GM18907 (cell line): ENCODE measurements around the gene NFKB1.
"Not testable (repeated sequence)": the region's sequence is repeated elsewhere in the genome, so short reads cannot be mapped to it uniquely, and the experiment has no call there.

ENCODE experiments used
- ATAC-seq: cut with Tn5 transposase; IDR thresholded peaks from one replicate; pipeline ENCODE4 v1.9.1; 2021; ENCODE audit warnings: mild to moderate bottlenecking, moderate library complexity; ENCODE audit not compliant: unreplicated experiment

NFKB1 gene

DNA sequence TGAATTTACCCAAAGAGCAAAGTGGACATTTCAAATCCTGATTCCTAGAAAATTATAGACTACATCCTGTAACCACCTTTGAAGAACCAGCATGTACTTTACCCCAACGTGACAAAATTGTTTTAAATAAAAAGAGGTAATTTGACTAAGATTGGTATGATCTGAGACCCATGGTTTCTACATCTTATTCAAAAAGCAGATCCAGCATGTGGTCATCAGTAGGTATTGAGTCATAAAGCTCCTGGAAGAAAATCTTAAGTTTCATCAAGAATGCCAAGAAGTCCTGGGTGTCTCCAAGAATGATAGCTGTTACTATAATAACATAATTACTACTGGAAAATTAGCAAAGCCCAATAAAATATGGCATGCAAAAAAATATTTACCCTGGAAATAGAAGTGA, 61.8 kb downstream of the NFKB1 start:
- ATAC-seq, result no peak

GRCh38 chr4:102564399-102565059, 63.4 kb downstream of the NFKB1 start:
- ATAC-seq, result peak; percentile 90

GRCh38 chr4:102565696-102566095, 64.5 kb downstream of the NFKB1 start:
- no peak for ATAC-seq

DNA sequence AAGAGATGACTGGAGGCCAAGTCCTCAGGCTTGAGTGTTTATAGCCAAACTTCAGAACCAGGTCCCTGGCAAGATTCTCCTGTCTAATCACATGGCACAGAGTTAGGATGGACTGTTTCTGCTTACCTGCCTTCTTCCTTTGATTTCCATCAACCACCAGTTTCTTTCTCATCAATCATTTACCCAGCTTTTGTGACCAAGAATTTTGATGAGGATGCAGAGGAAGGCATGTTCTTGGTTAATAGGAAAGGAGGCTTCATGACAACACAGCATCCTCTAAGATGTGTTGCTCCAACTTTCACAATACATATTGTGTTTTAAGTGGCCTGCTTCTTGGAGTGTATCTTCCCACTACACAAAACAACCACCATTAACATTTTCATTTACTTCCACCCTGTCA, 65.3 kb downstream of the NFKB1 start:
- no peak for ATAC-seq

GRCh38 chr4:102567427-102567826, 66.3 kb downstream of the NFKB1 start:
- no peak for ATAC-seq

DNA sequence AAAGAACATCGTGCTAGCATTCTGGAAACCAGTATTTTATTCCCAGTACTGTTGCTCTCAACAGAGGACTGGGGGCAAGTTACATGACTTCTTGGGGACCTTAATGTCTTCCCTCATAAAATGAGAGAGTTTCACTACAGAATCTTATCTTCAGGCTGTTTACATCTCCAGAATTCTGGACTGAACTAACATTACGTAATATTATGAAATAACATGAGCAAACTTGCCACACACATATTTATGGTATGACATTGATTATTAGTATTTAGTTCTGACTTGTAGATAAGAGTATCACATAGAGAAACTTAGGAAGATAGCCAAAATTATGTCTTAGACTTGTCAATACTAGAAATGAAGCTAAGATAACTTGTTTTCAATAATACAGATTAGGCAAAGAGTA, 68.0 kb downstream of the NFKB1 start:
- ATAC-seq, result no peak

GRCh38 chr4:102570211-102570610, 69.1 kb downstream of the NFKB1 start:
- ATAC-seq, result not testable (repeated sequence)

GRCh38 chr4:102572452-102572851, 71.3 kb downstream of the NFKB1 start:
- ATAC-seq, result no peak

GRCh38 chr4:102574317-102574716, 73.2 kb downstream of the NFKB1 start:
- ATAC-seq, result no peak

- ATAC-seq, result no peak
Observed at GRCh38 chr4:102575369-102576129, 74.4 kb downstream of the NFKB1 start.

GRCh38 chr4:102578270-102578669, 77.1 kb downstream of the NFKB1 start:
- ATAC-seq, result no peak

GRCh38 chr4:102578819-102579218, 77.7 kb downstream of the NFKB1 start:
- ATAC-seq, result no peak

DNA sequence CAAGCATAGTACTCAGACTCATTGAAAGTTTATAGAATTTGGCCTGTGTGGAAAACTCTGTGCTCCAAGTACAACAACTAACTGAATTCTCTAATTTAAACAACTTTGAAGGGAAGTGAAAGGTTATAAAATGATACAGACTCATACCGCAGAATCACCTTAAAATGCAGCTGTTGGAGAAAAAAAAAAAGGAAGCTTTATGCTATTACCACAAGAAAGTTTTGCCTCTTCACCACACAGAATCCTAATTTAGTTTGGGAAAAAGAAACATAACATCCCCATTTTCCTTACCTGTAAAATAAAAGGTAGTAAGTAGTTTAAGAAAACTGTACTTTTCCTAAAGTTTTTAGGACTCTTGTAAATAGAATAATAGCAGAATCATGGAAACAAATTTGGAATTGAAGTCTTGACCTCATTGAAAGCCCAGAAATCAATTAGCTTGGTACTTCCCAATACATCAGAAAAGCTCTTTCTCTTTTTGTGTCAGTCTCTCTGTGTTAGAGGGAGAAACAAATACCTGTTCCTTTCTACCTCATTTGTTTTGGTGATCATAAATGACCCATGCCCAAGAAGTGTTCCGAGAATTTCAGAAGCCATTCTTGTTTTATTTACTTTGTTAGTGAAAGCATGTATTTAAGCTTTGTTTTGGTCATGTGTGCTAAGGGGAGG, 78.8 kb downstream of the NFKB1 start:
- no peak for ATAC-seq

GRCh38 chr4:102580463-102580842, 79.3 kb downstream of the NFKB1 start:
- ATAC-seq, result no peak

- ATAC-seq, result no peak
Observed at GRCh38 chr4:102584091-102584490, 82.9 kb downstream of the NFKB1 start.

DNA sequence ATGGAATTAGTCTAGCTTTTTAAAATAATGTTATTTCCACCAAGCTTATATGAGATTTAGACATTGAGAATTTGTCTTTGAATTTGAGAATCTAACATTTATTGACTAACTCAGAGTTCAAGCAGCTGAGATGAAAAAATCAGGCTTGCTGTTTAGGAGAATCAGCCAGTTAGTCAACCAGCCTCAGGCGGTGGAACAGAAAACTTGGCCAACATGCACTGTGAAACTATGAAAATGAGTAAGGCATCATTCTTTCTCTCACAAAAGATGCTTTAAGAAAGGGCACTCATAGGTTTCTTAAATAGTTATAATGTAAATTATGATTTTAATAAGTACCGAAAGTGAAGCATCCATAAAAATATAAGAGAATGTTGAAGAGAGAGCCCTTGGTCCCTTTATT, 84.2 kb downstream of the NFKB1 start:
- peak; percentile 40 for ATAC-seq

DNA sequence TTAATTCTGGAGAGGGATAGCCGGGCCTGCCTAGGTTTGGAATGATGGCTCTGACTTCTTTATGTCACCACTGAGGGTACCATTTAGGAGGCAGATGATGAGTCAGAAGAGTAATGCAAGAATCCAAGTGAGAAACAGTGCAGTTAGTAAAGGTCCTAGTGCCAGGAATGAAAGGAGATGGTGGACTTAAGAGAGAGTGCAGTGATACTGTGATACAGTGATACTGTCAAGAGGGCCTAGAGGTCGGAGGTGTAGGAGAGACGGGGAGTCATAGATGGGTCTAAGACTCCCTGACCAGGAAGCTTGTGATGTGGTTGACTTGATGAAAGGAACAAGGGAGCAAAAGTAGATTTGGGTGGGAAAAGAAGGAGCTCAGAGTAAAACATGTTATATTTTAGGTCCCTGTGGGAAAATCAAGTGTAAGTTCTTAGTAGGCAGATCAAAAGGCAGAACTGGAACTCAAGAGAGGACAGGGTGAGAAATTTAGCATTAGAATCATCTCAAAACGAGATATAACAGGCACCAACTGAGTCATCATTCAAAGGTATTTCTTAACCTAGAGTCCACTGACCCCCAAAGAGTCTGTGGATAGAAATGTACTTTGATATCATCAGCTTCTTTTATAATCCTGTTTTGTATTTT, 85.0 kb downstream of the NFKB1 start:
- peak; percentile 56 for ATAC-seq

DNA sequence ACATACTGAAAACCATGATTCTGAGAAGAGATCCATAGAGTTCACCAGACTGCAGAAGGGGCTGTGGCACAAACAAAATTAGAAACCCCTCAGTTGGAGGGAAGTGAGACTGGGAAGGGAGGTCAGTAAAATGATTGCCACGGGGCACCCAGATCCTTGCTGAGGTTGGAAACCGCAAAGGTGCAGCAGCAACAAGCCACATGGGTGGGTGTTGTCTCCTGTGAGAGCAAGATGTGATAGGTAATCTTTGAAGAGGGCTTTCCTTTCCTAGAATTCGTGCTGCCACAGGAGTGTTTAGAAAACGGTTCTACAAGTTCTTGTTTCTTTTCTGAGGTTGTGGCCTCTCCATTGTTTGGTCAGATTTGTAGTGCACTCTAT, 85.5 kb downstream of the NFKB1 start:
- peak; percentile 36 for ATAC-seq

GRCh38 chr4:102589743-102590142, 88.6 kb downstream of the NFKB1 start:
- ATAC-seq, result no peak

GRCh38 chr4:102592256-102592655, 91.1 kb downstream of the NFKB1 start:
- ATAC-seq, result no peak

- no peak for ATAC-seq
Observed at GRCh38 chr4:102593147-102593546, 92.0 kb downstream of the NFKB1 start.

GRCh38 chr4:102594000-102594399, 92.8 kb downstream of the NFKB1 start:
- no peak for ATAC-seq
